Stimulated activated CD4-positive, alpha-beta T cell treated with anti-CD3 and anti-CD28 coated beads, Interleukin-1b, Interleukin-23, amount 100 ng/mL, for 24 hours (primary cell): Measurements from ENCODE around the gene LASP1NB.

ENCODE experiments used
- DNase-seq, 4 experiments: peaks; one replicate each; pipeline ENCODE4 v3.0.0-alpha.2; 2020; ENCODE audit warnings: low read depth in 4 of 4, low spot score in 1 of 4

Gene LASP1NB

GRCh38 chr17:38925263-38925995 is at the start of gene LASP1NB:
TSS of gene LASP1NB (plus strand) at chr17:38925614.
- peak in 1 of 4 experiments; percentile 24 for DNase-seq

- no peak for DNase-seq
Measured at GRCh38 chr17:38877130-38877851, 48.1 kb upstream of the LASP1NB start.

- no peak for DNase-seq
Measured at GRCh38 chr17:38879878-38880665, 45.3 kb upstream of the LASP1NB start.

GRCh38 chr17:38881600-38882191 is 43.7 kb upstream of the LASP1NB start:
- no peak for DNase-seq

- DNase-seq = no peak
Measured at GRCh38 chr17:38882870-38883269, 42.5 kb upstream of the LASP1NB start.

- DNase-seq = no peak
Measured at GRCh38 chr17:38883592-38884526, 41.6 kb upstream of the LASP1NB start.

- no peak for DNase-seq
Measured at GRCh38 chr17:38885044-38885727, 40.2 kb upstream of the LASP1NB start.

GRCh38 chr17:38885728-38886642 is 39.4 kb upstream of the LASP1NB start:
- no peak for DNase-seq

GRCh38 chr17:38886643-38887010 is 38.8 kb upstream of the LASP1NB start:
- no peak for DNase-seq

- no peak for DNase-seq
Measured at GRCh38 chr17:38888842-38889241, 36.6 kb upstream of the LASP1NB start.

GRCh38 chr17:38889745-38890409 is 35.5 kb upstream of the LASP1NB start:
- no peak for DNase-seq

GRCh38 chr17:38890410-38890746 is 35.0 kb upstream of the LASP1NB start:
- no peak for DNase-seq

GRCh38 chr17:38891441-38891840 is 34.0 kb upstream of the LASP1NB start:
- no peak for DNase-seq

GRCh38 chr17:38892083-38892482 is 33.3 kb upstream of the LASP1NB start:
- no peak for DNase-seq

GRCh38 chr17:38892620-38893019 is 32.8 kb upstream of the LASP1NB start:
- DNase-seq = no peak

GRCh38 chr17:38893113-38893512 is 32.3 kb upstream of the LASP1NB start:
- no peak for DNase-seq

GRCh38 chr17:38893607-38894006 is 31.8 kb upstream of the LASP1NB start:
- DNase-seq = no peak

GRCh38 chr17:38894276-38894675 is 31.1 kb upstream of the LASP1NB start:
- DNase-seq = no peak
